Skeletal muscle tissue (tissue), 4 donors: ENCODE results near the gene DPYSL4. TPM values are rescaled to one million over a fixed set of nuclear protein-coding genes. Genes with fewer than 3 reads are reported as not detected.
A peak's percentile ranks its signal among the peaks of the same experiment; 100 is the strongest.

Experiments
- H3K27ac ChIP-seq: one replicate; pipeline ENCODE4 v1.7.0; 2013; ENCODE audit warnings: mild to moderate bottlenecking, low read depth, low read length, inconsistent platforms
- H3K27me3 ChIP-seq, 3 donors: one replicate each; pipeline ENCODE4 v1.7.0; 2013; ENCODE audit warnings: low read length in 3 of 3; ENCODE audit not compliant: control insufficient read depth in 3 of 3, insufficient read depth in 3 of 3
- H3K36me3 ChIP-seq, 3 donors: one replicate each; pipeline ENCODE4 v1.7.0; 2013; ENCODE audit warnings: low read length in 3 of 3; ENCODE audit not compliant: control insufficient read depth in 3 of 3, insufficient read depth in 3 of 3
- H3K4me1 ChIP-seq, 3 donors: one replicate each; pipeline ENCODE4 v1.7.0; 2013; ENCODE audit warnings: low read length in 3 of 3, mild to moderate bottlenecking in 3 of 3; ENCODE audit not compliant: control insufficient read depth in 3 of 3, insufficient read depth in 3 of 3
- H3K4me3 ChIP-seq, 3 donors: one replicate each; pipeline ENCODE4 v1.7.0; 2013; ENCODE audit warnings: low read length in 3 of 3
- H3K9ac ChIP-seq, 3 donors: one replicate each; pipeline ENCODE4 v1.7.0; 2013; ENCODE audit warnings: low read length in 3 of 3, mild to moderate bottlenecking in 3 of 3, moderate library complexity in 2 of 3, low read depth in 1 of 3
- H3K9me3 ChIP-seq, 3 donors: one replicate each; pipeline ENCODE4 v1.7.0; 2013; ENCODE audit warnings: low read length in 3 of 3; ENCODE audit not compliant: control insufficient read depth in 3 of 3
- total RNA-seq: library from RNA; depleted of rRNA; stranded (reverse); fragments of >200 nt; gene quantifications from one replicate; pipeline ENCODE4 v1.2.3, GENCODE V29; 2014
- donor health status: Osteomylitis.

Gene DPYSL4
- total RNA-seq = 1.0 TPM

DNA sequence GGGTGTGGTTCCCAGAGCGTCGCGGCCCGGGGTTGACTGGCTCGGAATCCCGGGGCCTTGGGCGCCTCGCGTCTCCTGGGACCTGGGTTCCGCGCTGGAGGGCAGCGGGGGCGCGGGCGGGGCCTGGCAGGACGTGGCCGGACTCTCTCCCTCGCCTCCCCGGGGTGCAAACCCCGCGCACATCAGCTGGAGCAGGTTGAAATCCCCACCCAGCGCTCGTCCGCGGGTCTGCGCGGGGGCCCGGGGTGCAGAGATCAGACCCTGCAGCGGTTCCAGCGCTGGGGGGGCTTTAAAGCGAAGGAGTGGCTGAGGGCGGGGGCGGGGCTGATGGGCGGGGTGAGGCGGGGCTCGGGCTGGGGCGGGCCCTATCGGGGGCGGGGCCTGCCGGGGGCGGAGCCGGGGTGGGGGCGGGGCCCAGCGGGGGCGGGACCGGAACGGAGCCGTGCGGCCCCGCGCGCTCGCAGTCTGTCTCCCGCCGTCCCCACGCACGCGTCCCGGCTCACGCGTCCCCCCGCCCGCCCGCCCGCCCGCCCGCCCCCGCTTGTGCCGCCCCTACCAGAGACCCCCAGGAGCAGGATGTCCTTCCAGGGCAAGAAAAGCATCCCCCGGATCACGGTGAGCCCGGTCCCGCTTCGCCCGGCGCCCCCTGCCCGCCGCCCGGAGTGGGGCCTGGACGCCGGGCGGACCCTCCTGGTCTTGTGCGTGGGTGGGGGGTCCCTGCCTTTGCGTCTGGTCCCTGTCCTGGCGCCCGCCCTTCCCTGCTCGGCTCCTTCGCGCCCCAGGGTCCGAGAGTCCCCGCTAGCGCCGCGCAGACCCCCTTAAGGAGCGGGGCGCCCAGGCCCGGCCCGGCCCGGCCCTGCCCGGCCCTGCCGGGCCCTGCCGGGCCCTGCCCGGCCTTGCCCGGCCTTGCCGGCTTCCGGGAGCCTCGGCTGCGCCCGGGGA lies at the start of gene DPYSL4:
DPYSL4 (plus strand) TSS at position 461 of the 942 bp plus-strand sequence; CDS start at position 577, 116 bp downstream.
- peaks cover 4 to 8% (median 8%) of the 10 kb centered on the region in 3 donors for H3K4me1 ChIP-seq
- peaks cover 34 to 67% (median 54%) of the 10 kb centered on the region in 3 donors for H3K27me3 ChIP-seq
- H3K9ac ChIP-seq = peak within 1 kb of the TSS in 1 of 3 donors; percentile 16
- H3K4me3 ChIP-seq = peak within 1 kb of the TSS in 2 of 3 donors; percentile 35 to 52
- H3K9me3 ChIP-seq = no peaks in the 10 kb centered on the region
- no peak within 1 kb of the TSS for H3K27ac ChIP-seq
- peaks cover 0 to 2% (median 0%) of the 10 kb centered on the region in 3 donors for H3K36me3 ChIP-seq

DNA sequence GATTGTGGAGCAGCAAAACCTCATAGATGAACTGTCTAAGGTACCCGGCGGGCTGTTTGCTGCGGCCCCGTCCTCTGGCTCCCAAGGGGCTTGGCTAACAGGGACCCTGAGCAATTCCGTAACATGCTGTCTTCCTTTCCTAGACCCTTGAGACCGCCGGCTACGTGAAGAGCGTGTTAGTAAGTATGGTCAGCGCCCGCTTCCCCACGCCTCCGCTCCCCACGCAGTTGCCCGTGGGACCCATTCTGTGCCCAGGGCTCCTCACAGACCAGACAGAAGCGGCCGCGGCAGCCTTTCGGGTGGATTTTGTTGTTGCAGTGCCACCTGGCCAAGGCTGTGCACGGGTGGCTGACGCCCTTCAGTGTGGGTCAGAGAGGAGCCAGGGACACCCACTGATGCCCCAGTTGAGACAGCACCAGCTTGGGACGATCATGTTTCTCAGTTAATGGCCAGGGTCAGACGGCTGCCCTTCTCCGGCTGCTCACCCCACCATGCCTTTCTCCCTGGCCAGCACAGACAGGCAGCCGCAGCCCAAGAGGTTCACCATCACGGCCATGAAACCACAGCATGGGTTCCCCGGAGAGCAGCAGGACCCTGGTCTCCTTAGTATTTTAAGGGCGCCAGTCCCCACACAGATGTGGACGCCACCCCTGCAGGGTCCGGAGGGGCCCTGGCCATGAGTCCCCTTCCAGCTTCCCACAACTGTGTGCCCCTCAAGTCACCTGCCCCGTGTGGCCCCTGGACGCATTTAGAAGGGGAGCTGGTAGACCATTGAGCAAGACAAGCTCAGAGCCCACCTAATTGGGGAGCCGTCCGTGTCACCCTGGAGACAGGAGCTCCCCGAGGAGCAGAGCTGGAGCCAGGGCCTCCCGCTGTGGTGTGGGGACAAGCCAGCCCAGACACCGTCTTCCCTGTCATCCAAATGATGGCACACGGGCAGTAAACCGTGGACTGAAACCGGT lies 49.4 kb upstream of the DPYSL4 start:
- no peak overlapping the region for H3K27ac ChIP-seq
- no peak overlapping the region for H3K4me3 ChIP-seq
- H3K4me1 ChIP-seq = peaks cover 0 to 6% (median 0%) of the 10 kb centered on the region in 3 donors
- H3K27me3 ChIP-seq = peaks cover 0 to 6% (median 0%) of the 10 kb centered on the region in 3 donors
- H3K9ac ChIP-seq = no peak overlapping the region
- H3K36me3 ChIP-seq = peaks cover 0 to 2% (median 0%) of the 10 kb centered on the region in 3 donors
- no peaks in the 10 kb centered on the region for H3K9me3 ChIP-seq

DNA sequence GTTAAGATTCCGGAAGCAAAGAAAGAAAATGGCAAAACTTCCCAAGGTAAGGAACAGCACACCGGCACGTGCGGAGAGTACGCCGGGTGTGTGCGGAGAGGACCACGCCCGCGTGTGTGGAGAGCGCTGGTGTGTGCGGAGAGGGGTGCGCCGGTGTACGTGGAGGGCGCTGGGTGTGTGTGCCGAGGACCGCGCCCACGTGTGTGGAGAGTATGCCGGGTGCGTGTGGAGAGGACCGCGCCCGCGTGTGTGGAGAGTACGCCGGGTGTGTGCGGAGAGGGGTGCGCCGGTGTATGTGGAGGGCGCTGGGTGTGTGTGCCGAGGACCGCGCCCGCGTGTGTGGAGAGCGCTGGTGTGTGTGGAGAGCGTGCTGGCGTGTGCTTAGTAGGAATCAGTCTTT lies 48.6 kb upstream of the DPYSL4 start:
- Histone ChIP-seq H3K9me3 (no peaks in the 10 kb centered on the region), H3K27ac (no peak overlapping the region), H3K27me3 (peaks cover 0 to 10% (median 3%) of the 10 kb centered on the region in 3 donors), H3K36me3 (peaks cover 0 to 2% (median 0%) of the 10 kb centered on the region in 3 donors), H3K4me1 (no peaks in the 10 kb centered on the region), H3K9ac (no peak overlapping the region), H3K4me3 (no peak overlapping the region)

DNA sequence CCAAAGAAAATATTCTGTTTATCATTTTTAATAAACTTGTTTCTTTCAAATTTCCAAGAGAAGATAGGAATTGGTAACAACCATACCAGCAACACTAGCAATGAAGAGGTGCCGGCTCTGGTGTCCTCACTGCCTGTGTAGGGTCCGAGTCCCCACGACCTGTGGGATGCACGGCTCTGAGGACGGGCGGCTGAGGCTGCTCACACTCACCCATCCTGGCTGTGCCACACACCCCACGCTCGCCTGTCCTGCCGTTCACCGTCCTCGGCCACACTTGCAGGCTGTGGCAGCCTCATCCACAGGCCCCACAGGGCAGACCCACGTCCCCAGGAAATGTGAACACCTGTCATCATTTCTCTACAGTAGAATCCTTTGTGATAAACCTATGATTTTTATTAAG lies 48.2 kb upstream of the DPYSL4 start:
- Histone ChIP-seq H3K27ac (no peak overlapping the region), H3K36me3 (peaks cover 0 to 2% (median 0%) of the 10 kb centered on the region in 3 donors), H3K27me3 (peaks cover 0 to 9% (median 3%) of the 10 kb centered on the region in 3 donors), H3K9ac (no peak overlapping the region), H3K4me1 (no peaks in the 10 kb centered on the region), H3K4me3 (no peak overlapping the region), H3K9me3 (no peaks in the 10 kb centered on the region)

DNA sequence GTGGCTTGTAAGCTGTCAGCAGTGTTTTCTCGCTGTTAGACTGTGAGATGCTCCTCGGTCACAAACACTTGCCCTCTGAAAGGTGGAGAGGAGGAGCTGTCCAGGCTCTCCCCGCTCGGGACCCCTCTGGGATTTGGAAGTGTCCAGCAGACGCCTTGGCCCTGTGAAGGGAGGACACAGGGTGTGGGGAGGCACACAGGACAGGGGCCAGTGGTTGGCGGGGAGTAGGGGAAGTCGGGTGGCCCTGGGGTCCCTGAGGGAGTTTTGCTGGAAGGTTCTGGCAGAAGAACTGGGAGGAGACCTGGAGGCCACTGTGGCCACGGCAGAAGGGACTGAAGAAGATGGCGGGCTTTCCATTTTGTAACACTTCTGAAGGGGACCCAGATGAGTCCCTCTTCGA lies 47.2 kb upstream of the DPYSL4 start:
- Histone ChIP-seq H3K4me3 (no peak overlapping the region), H3K27me3 (peaks cover 0 to 10% (median 3%) of the 10 kb centered on the region in 3 donors), H3K9me3 (no peaks in the 10 kb centered on the region), H3K9ac (no peak overlapping the region), H3K36me3 (peaks cover 0 to 2% (median 0%) of the 10 kb centered on the region in 3 donors), H3K4me1 (no peaks in the 10 kb centered on the region), H3K27ac (no peak overlapping the region)

DNA sequence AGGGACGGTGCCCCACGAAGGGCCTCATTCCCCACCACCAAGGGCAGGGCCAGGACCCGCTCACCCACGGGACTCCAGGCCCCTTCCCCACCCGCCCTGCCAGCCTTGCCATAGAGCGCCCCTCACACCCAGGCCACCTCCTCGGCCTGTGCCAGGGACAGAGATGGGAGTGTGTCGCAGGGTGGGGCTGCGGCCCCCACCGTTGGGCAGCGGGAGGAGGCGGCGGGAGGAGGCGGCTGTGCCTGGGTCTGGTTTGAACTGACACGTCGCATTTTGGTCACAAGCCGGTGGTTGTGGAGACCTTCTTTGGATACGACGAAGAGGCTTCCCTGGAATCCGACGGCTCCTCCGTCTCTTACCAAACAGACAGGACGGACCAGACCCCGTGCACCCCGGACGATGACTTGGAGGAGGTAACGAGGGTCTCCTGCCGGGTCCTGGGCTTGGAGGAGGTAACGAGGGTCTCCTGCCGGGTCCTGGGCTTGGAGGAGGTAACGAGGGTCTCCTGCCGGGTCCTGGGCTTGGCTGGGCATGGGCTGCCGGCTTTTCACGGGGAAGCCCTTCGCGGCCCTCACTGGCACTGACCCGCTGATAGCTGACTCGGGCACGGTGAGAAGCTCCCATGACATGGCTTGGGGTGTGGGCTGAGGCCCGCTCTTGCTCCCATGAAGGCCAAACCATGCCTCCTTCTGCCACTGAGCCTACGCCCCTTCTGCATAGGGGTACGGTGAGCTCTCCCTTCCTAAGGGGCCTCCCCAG lies 46.4 kb upstream of the DPYSL4 start:
- Histone ChIP-seq H3K27ac (no peak overlapping the region), H3K36me3 (no peaks in the 10 kb centered on the region), H3K9ac (no peak overlapping the region), H3K27me3 (peaks cover 0 to 10% (median 3%) of the 10 kb centered on the region in 3 donors), H3K4me1 (no peaks in the 10 kb centered on the region), H3K4me3 (no peak overlapping the region), H3K9me3 (no peaks in the 10 kb centered on the region)

DNA sequence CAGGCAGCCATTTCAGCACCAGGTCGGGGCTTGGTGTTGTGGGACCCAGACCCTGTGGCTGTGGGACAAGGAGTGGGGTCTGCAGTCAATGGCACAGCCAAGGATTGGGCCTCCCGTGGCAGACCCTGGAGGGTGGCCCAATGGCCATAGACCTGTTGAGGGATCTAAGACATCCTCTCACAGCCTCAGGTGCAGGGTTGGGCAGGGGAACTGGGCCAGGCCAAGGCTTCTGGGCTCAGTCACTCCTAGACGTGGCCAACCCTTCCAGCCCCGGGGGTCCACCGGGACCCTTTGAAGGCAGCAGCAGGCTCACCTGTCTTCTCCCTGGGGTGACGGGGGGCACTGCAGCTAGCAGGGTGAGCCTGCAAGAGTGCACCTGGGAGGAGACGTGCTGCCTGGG lies 45.7 kb upstream of the DPYSL4 start:
- H3K4me3 ChIP-seq = no peak overlapping the region

DNA sequence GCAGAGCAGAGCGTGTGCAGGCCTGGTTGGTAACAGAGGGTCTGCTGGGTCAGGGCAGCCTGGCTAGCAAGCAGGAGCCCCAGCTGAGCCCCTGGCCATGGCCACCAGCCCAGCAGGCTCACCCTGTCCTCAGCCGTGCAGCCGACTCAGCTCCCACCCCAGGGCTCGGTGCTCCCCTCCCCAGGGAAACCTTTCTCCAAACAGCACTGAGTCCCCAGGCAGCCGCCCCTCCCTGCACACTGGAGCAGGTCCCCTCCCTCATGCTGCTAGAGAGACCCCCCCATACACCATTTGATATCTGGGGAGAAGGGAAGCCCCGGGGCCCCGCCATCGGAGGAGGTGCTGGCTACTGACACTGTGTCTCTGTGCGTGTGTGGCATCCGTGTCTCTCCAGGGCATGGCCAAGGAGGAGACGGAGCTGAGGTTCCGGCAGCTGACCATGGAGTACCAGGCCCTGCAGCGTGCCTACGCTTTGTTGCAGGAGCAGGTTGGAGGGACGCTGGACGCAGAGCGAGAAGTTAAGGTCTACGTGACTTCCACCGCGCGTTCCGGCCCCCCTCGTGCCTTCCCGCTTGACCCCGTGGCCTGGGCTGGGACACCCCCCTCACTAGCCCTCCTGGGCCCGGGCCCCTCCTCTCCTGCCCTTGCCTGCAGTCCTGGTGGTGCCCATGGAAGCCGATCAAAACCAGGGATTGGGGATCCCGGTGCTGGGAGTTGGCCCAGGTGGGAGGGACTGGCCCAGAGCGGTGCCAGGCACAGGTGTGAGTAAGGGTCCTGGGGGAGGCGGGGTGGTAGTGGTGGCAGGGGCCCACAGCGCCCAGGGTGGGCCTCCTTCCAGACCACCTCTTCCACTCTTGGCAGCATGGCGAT lies 45.0 kb upstream of the DPYSL4 start:
- Histone ChIP-seq H3K36me3 (peaks cover 0 to 1% (median 0%) of the 10 kb centered on the region in 3 donors), H3K4me1 (no peaks in the 10 kb centered on the region), H3K9ac (no peak overlapping the region), H3K9me3 (no peaks in the 10 kb centered on the region), H3K27me3 (peaks cover 0 to 10% (median 3%) of the 10 kb centered on the region in 3 donors), H3K4me3 (no peak overlapping the region), H3K27ac (no peak overlapping the region)

More for the DNA sequence above, 45.7 kb upstream of the DPYSL4 start:
- Histone ChIP-seq H3K27ac (no peak overlapping the region), H3K27me3 (peaks cover 0 to 10% (median 3%) of the 10 kb centered on the region in 3 donors), H3K36me3 (no peaks in the 10 kb centered on the region), H3K9me3 (no peaks in the 10 kb centered on the region), H3K4me1 (no peaks in the 10 kb centered on the region), H3K9ac (no peak overlapping the region)
